HG02943 (cell line): ENCODE measurements around the gene BMX.

ENCODE experiments used
- ATAC-seq: cut with Tn5 transposase; IDR thresholded peaks from one replicate; pipeline ENCODE4 v1.9.1; 2021; ENCODE audit warnings: mild to moderate bottlenecking, low read depth, moderate library complexity; ENCODE audit not compliant: unreplicated experiment

Gene BMX

DNA sequence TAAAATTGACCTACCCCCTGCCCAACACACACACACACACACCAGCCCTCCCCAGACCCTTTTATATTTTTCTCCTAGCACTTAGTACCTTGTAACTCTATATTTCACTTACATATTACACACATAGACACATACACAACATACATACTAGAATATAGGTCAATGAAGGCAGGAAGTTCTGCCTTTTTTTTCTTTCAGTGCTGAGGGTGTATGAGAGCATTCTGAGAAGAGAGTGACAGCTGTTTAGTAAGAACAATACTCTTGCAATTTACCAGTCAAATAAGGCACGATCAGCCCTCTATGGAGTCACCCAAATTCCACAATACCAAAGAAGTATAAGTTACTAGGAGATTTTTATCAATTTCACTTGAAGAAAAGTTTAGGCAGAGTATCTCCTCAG lies 66.7 kb downstream of the BMX start:
- no peak for ATAC-seq

DNA sequence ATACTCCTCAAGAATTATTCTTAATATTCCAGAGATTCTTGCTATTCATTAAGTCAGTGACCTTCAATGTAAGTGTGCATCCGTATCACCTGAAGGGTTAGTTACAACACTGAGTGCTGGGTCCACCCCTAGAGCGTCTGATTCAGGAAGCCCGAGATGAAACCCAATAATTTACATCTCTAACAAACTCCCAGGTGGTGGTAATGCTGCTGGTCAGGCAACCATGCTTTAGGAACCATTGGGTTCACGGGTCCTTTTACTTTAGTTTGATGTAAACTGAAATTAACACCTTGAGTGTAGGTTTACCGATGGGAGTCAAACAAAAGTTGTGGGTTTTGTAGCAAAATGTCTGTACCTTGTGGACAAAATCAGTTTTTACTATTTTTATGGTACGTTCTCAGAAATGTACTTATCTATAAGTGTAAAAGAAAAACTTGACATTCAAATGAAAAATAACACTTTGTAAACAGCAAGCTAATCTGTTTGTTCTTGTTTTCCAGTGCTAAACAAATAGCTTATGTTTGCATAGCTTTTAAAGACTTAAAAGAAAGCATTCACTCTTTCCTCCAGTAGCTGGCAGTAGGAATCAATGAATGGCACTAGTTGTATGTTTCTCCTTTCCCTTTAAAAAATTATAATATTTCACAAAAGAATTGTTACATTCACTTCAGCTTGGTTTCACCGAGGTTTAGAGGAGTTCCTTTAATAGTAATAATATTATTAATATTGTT lies 67.4 kb downstream of the BMX start:
- ATAC-seq: no peak

DNA sequence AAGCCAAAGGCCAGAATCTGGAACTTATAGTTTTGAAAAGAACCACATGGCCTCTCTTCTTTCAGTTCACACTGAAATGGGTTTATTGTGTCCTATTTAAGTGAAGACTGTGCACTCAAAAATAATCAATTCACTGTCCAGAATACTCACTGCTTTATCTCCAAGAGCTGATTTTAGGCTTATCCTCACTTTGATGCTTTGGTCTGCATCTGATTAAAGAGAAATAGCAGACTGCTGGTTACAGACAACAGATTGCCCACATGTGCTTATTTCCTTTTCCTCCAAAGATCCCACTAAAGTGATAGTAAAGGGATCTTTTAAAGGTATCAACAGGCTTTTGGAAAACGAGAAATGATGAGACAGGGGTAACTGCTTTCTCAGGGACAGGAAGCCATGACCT lies 69.5 kb downstream of the BMX start:
- ATAC-seq: no peak

DNA sequence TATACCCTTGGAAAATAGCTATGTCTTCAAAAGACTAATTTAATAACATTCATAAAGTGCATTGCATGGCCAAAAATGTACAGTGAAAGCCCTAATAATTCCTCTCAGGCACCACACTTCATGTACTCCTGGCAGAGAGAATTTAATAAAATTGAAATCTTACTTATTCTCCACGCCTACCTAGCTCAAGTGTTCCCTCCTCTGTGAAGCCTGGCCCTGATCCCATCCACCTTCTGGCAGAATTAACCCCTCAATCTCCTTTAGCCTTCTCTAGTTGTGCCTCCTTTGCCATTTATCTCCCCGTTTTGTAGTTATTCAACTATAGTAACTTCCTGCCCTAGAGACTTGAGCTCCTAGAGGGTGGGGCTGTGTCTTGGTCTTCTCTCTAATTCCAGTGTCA lies 73.4 kb downstream of the BMX start:
- ATAC-seq: no peak

DNA sequence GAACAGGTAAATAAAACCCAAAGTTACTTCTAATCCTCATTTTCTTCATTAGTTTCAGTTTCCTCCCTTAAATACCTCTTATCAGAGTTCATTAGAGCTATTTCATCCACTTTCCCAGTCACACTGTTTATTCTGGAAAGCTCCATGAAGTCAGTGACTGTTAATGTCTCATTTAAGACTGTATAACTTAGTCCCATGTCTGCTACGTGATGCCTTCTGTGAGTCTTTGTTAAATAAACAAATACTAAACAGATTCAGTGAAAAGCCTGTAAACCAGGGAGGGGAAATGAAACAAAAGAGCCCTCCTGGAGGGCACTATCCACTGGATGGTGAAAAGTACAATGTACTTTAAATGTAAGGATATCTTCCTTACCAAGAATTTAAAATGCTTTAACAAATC lies 75.4 kb downstream of the BMX start:
- ATAC-seq: no peak

DNA sequence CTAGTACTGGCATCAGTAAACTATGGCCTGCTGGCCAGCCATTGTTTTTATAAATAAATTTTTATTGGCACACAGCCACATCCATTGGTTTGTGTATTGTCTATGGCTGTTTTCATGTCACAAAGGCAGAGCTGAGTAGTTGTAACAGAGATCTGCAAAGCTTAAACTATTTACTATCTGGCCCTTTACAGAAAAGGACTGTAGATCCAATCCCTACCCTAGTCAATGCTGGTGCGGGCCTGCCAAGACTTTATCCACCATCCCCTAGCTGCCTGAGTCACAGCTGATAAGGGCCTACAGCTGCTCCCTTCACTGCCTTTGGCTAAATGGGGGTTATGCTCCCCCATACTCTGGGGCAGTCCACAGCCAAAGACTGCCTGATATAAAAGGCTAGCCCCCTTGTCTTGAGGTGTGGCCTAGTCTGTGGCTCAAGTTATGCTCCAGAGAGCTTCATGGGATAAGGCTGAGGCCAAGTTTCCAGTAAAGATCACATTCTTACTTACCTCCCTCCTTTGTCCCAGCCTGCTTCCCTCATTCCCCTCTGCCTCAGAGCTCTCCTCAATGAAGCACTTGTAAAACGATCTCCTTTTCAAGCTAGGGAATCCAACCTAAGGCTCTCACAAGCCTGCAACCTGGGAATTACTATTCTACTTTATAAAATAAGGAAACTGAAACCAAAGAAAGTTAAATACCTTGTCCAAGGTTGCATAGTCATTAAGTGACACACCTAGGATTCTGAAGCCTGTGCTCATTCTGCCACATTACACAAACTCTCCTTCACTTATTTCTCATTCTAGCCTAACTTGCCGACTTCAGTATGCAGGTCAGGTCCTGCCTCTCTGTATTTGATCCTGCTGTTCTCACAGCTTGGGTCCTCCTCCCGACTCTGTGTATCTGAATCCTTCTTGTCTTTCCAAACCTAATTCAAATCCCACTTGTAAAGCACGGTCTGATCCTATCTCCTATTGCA lies 79.5 kb downstream of the BMX start:
- no peak for ATAC-seq

DNA sequence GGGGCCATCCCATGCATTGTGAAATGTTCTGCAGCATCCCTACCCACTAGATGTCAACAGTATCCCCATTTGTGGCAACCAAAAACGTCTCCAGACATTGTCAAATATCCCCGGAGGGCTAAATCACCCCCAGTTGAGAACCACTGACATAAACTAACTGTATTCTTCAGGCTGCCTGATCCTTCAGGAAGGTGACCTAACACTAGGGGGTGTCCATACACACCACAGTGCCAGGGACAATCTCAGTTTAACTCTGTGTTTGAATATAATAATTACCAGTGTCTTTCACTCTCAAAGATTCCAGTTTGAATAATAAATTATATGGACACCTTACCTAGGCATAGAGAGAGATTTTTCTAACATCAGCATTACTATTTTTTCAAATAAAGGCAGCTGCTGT lies 93.8 kb downstream of the BMX start:
- no peak for ATAC-seq

DNA sequence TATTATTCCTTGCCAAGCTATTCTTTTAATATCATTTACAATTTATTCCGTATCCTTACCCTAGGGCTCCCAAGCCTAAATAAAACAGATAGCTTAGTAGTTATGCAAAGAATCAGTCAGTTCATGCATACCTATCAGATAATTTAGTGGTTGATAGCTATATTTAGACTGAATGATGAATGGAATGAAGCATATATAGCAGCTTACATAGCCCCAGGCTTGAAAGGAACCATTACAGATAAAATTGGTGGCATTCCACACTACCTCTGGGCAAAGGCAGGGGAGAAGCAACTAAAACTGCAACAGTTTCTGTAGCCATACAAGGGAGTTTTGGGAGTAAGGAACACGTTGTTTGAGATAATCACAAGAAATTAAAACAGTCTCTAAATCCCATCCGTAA lies 97.4 kb downstream of the BMX start:
- ATAC-seq: no peak

- no peak for ATAC-seq
Observed at GRCh38 chrX:15599461-15599860, 98.9 kb downstream of the BMX start.

GRCh38 chrX:15600049-15600448 lies 99.4 kb downstream of the BMX start:
- no peak for ATAC-seq

DNA sequence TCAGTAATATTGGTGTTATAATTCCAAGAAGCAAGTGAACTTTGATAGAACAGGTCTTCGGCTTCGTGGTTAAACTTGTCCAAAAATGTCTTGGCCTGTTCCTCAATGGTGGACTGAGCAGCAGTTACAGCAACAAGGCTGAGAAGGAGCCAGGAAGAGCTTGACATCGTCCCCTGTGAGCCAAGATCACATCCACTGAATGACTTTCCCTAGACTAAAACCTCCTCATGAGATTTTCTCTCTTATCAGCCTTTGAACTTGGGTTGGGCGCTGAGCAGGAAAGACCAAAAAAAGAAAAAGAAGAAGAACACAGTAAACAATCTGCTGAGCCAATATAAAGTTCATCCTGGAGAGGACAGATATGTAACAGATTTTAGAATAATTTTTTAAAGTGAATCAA lies 100.1 kb downstream of the BMX start, which contains the start of gene ACE2:
Gene ACE2 (minus strand): TSS at position 216 of the 400 bp plus-strand sequence. CDS start 49 bp downstream, at position 167.
- no peak for ATAC-seq

DNA sequence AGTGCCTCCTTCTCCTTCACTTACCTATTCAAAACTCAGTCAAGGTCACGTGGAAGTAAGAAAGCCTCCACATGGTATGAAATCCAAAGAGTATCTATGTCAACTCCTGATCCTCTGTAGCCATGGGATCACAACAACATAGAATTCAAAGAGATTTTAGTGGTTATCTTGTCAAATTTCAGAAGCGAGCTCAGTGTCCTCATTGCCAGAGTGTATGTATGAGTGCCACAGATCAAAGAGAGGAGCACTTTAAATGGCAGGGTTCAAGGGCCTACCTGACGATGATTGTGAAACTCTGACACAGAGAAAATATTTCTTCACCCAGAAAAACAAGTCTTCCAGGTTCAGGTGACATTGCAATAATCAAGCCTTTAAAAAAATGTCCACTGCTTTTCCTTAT lies 101.3 kb downstream of the BMX start:
- ATAC-seq: no peak

- ATAC-seq: no peak
Observed at GRCh38 chrX:15602761-15603160, 102.2 kb downstream of the BMX start.

GRCh38 chrX:15605226-15605625 lies 104.6 kb downstream of the BMX start:
- ATAC-seq: no peak
